SU-DHL-6 (cell line): Measurements from ENCODE around the gene DRAM1.

Experiments used
- EZH2phosphoT487 ChIP-seq: fragments of 200-600 bp; sonication (generic), shearing (Covaris generic); conservative IDR thresholded peaks from 2 replicates; pipeline ENCODE4 v1.6.1; 2018; ENCODE audit warnings: mild to moderate bottlenecking, antibody characterized with exemption, low read length, moderate library complexity, mixed read lengths
- TF ChIP-seq, protein P1 (sequence below): fragments of 200-600 bp; sonication (generic); IDR thresholded peaks from one replicate; pipeline ENCODE4 v1.5.1; 2017; ENCODE audit warnings: antibody characterized with exemption, mild to moderate bottlenecking, low read length, moderate library complexity; ENCODE audit not compliant: insufficient read depth, poor library complexity, severe bottlenecking

DNA sequence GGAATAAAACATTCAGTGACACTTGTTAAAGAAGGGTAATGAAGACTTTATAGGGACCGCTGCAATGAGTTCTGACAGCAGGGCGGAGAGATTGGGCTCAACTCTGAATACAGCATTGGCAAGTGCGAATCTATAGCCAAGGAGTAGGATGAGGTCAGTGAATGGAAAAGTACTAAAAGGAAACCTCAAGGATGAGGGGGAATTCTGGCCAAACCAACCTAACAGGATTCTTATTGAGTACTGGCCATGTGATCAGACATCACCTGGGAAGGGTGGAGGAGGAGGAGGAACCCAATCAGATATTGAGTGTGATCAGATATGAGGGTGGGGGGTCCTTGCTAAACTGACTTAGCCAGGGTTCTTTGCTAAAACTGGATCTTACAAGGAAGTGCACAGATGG, 31.0 kb downstream of the DRAM1 start:
- no peak for TF ChIP-seq EZH2phosphoT487
- TF ChIP-seq, protein P1, sequence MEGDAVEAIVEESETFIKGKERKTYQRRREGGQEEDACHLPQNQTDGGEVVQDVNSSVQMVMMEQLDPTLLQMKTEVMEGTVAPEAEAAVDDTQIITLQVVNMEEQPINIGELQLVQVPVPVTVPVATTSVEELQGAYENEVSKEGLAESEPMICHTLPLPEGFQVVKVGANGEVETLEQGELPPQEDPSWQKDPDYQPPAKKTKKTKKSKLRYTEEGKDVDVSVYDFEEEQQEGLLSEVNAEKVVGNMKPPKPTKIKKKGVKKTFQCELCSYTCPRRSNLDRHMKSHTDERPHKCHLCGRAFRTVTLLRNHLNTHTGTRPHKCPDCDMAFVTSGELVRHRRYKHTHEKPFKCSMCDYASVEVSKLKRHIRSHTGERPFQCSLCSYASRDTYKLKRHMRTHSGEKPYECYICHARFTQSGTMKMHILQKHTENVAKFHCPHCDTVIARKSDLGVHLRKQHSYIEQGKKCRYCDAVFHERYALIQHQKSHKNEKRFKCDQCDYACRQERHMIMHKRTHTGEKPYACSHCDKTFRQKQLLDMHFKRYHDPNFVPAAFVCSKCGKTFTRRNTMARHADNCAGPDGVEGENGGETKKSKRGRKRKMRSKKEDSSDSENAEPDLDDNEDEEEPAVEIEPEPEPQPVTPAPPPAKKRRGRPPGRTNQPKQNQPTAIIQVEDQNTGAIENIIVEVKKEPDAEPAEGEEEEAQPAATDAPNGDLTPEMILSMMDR, result no peak
